Measurements from ENCODE around the gene UNKL. TPM values are rescaled to one million over a fixed set of nuclear protein-coding genes. Genes with fewer than 3 reads are reported as not detected.

The UNKL gene
- total RNA-seq, 1 donor from 2014 or later, result 6.1 TPM

DNA sequence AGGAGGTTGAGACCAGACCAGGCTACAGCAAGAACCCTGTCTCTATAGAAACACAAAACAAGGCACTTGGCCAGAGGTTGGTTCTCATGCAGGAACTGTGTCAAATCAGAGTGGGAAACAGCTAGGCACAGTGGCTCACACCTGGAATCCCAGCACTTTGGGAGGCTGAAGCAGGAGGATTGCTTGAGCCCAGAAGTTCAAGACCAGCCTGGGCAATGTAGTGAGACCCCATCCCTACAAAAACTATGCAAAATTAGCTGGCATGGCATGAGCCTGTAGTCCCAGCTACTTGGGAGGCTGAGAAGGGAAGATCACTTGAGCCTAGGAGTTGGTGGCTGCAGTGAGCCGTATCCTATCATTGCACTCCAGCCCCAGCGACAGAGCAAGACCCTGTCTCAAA is 1.7 kb downstream of the UNKL start:
- H2AFZ ChIP-seq (replicated peaks), result no peak overlapping the region
- peaks cover 7% of the 10 kb centered on the region for H3K27me3 Mint-ChIP-seq (ENCODE audit: insufficient read depth, low read depth)
- no peaks in the 10 kb centered on the region for H3K36me3 Mint-ChIP-seq
- H3K9me3 ChIP-seq (ENCODE audit: low read depth), result no peaks in the 10 kb centered on the region
- H3K27ac ChIP-seq, result no peak overlapping the region
- peaks cover 13% of the 10 kb centered on the region for H3K4me1 Mint-ChIP-seq
- H3K4me2 ChIP-seq, result no peak overlapping the region
- no peak for DNase-seq (ENCODE audit: low spot score)
- H3K4me1 ChIP-seq, result no peaks in the 10 kb centered on the region
- TF ChIP-seq EZH2phosphoT487 (IDR thresholded peaks at IDR 0.05) (no peak), EZH2 (IDR thresholded peaks at IDR 0.05) (no peak)
- TF ChIP-seq, protein P1, sequence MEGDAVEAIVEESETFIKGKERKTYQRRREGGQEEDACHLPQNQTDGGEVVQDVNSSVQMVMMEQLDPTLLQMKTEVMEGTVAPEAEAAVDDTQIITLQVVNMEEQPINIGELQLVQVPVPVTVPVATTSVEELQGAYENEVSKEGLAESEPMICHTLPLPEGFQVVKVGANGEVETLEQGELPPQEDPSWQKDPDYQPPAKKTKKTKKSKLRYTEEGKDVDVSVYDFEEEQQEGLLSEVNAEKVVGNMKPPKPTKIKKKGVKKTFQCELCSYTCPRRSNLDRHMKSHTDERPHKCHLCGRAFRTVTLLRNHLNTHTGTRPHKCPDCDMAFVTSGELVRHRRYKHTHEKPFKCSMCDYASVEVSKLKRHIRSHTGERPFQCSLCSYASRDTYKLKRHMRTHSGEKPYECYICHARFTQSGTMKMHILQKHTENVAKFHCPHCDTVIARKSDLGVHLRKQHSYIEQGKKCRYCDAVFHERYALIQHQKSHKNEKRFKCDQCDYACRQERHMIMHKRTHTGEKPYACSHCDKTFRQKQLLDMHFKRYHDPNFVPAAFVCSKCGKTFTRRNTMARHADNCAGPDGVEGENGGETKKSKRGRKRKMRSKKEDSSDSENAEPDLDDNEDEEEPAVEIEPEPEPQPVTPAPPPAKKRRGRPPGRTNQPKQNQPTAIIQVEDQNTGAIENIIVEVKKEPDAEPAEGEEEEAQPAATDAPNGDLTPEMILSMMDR (IDR thresholded peaks at IDR 0.05), result no peak
- H4K20me1 ChIP-seq (ENCODE audit: low read depth), result peaks cover 27% of the 10 kb centered on the region
- H3K27ac Mint-ChIP-seq, result no peak overlapping the region
- H3K4me3 ChIP-seq, result no peak overlapping the region
- H3K36me3 ChIP-seq, result no peaks in the 10 kb centered on the region
- peak overlapping the region; percentile 74 for H3K4me3 Mint-ChIP-seq
- no peaks in the 10 kb centered on the region for H3K9me3 Mint-ChIP-seq
- H3F3A ChIP-seq (ENCODE audit: low read depth), result peaks cover 35% of the 10 kb centered on the region
- H3K9ac ChIP-seq, result no peak overlapping the region
- H3K79me2 ChIP-seq (ENCODE audit: low read depth), result peaks cover 29% of the 10 kb centered on the region
- no peaks in the 10 kb centered on the region for H3K27me3 ChIP-seq

DNA sequence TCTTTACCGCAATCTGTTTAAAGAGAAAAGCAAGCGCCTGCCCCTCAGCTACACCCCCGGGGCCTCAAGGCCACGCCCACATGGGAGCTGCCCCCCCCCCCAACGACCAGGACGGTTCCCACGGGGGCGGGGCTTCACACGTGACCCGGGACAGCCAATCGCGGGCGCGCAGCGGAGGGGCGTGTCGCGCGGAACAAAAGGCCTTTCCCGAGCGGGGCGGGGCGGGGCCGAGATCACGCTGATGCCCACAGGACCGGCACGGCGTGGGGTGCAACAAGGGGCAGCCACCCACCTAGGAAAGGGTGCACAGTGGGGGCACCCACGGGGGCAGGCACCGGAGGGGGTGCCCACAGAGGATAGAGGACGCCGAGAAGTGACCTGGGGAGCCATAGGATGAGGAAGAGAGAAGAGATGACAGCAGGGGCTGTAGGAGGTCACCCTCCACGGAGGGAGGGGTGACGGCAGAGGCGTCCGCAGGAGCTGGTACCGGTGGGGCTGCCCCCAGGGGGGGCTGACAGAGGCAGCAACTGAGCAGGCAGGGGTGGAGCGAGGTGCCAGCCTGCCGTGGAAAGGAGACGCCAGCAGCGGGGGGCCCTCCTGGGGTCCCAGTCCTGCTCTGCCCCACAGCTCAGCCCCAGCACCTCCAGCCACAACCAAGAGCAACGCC is 6.2 kb downstream of the UNKL start:
- peaks cover 15% of the 10 kb centered on the region for H3F3A ChIP-seq (ENCODE audit: low read depth)
- Mint-ChIP-seq H3K4me3 (peak overlapping the region; percentile 85), H3K36me3 (peaks cover 2% of the 10 kb centered on the region), H3K9me3 (no peaks in the 10 kb centered on the region), H3K27ac (no peak overlapping the region), H3K4me1 (peaks cover 10% of the 10 kb centered on the region), H3K27me3 (ENCODE audit: insufficient read depth, low read depth) (peaks cover 6% of the 10 kb centered on the region)
- H3K4me2 ChIP-seq, result peak overlapping the region; percentile 87
- H3K4me1 ChIP-seq, result peaks cover 3% of the 10 kb centered on the region
- H3K36me3 ChIP-seq, result no peaks in the 10 kb centered on the region
- no peak overlapping the region for H2AFZ ChIP-seq (replicated peaks)
- peaks cover 45% of the 10 kb centered on the region for H3K79me2 ChIP-seq (ENCODE audit: low read depth)
- H4K20me1 ChIP-seq (ENCODE audit: low read depth), result peaks cover 43% of the 10 kb centered on the region
- H3K27me3 ChIP-seq, result no peaks in the 10 kb centered on the region
- peak overlapping the region; percentile 72 for H3K4me3 ChIP-seq
- H3K9me3 ChIP-seq (ENCODE audit: low read depth), result no peaks in the 10 kb centered on the region
- H3K9ac ChIP-seq, result no peak overlapping the region
- peak; percentile 97 for DNase-seq (ENCODE audit: low spot score)
- TF ChIP-seq, protein P1 (IDR thresholded peaks at IDR 0.05), result no peak
- peak overlapping the region; percentile 46 for H3K27ac ChIP-seq

- no peaks in the 10 kb centered on the region for H3K9me3 Mint-ChIP-seq
- H3K4me3 Mint-ChIP-seq, result peak overlapping the region; percentile 85
- H3K9ac ChIP-seq, result peak overlapping the region; percentile 27
- peaks cover 9% of the 10 kb centered on the region for H3K4me1 Mint-ChIP-seq
- H3K27ac Mint-ChIP-seq, result peak overlapping the region; percentile 94
- no peaks in the 10 kb centered on the region for H3K27me3 ChIP-seq
- H3F3A ChIP-seq (ENCODE audit: low read depth), result peaks cover 15% of the 10 kb centered on the region
- H3K36me3 ChIP-seq, result no peaks in the 10 kb centered on the region
- peak overlapping the region; percentile 87 for H3K4me2 ChIP-seq
- peaks cover 41% of the 10 kb centered on the region for H4K20me1 ChIP-seq (ENCODE audit: low read depth)
- peak overlapping the region; percentile 66 for H3K27ac ChIP-seq
- H2AFZ ChIP-seq (replicated peaks), result no peak overlapping the region
- peak overlapping the region; percentile 72 for H3K4me3 ChIP-seq
- H3K4me1 ChIP-seq, result peaks cover 3% of the 10 kb centered on the region
- TF ChIP-seq, protein P1 (IDR thresholded peaks at IDR 0.05), result no peak
- TF ChIP-seq EZH2phosphoT487 (IDR thresholded peaks at IDR 0.05) (no peak), EZH2 (IDR thresholded peaks at IDR 0.05) (no peak)
- H3K36me3 Mint-ChIP-seq, result peaks cover 3% of the 10 kb centered on the region
- H3K79me2 ChIP-seq (ENCODE audit: low read depth), result peaks cover 45% of the 10 kb centered on the region
- no peaks in the 10 kb centered on the region for H3K9me3 ChIP-seq (ENCODE audit: low read depth)
- H3K27me3 Mint-ChIP-seq (ENCODE audit: insufficient read depth, low read depth), result peaks cover 8% of the 10 kb centered on the region
- no peak for DNase-seq (ENCODE audit: low spot score)
Observed at GRCh38 chr16:1407753-1408152, 6.8 kb downstream of the UNKL start.

All from neural progenitor cell (in vitro differentiated cells).